Calu3 (cell line): ENCODE data around the gene TFAP2D. TPM values are rescaled to one million over a fixed set of nuclear protein-coding genes. Genes with fewer than 3 reads are reported as not detected.

ENCODE experiments used
- BruUV-seq: library from RNA; stranded (reverse); fragments of 400-500 nt; replicated peaks from 2 replicates; lab custom pipeline; 2021; lab: Mats Ljungman, UMichigan
- CTCF ChIA-PET: fragments of 300-600 bp; sonication (Branson Sonifier 250); formaldehyde crosslinking; loops from one replicate; lab custom pipeline; 2022; ENCODE audit warnings: antibody characterized with exemption; lab: Charles Lee
- DNase-seq: peaks from one replicate; pipeline ENCODE4 v3.0.0; 2022
- H3K27ac Mint-ChIP-seq: one replicate; pipeline ENCODE4 v1.8.0; 2022; ENCODE audit warnings: mixed read lengths; ENCODE audit not compliant: unreplicated experiment
- H3K27me3 Mint-ChIP-seq: one replicate; pipeline ENCODE4 v1.8.0; 2022; ENCODE audit warnings: mixed read lengths; ENCODE audit not compliant: unreplicated experiment
- H3K36me3 Mint-ChIP-seq: one replicate; pipeline ENCODE4 v1.8.0; 2022; ENCODE audit warnings: mild to moderate bottlenecking, moderate library complexity, mixed read lengths; ENCODE audit not compliant: insufficient read depth, unreplicated experiment
- H3K4me1 Mint-ChIP-seq: one replicate; pipeline ENCODE4 v1.8.0; 2022; ENCODE audit warnings: mild to moderate bottlenecking, low read depth, mixed read lengths; ENCODE audit not compliant: unreplicated experiment
- H3K4me3 Mint-ChIP-seq: one replicate; pipeline ENCODE4 v1.8.0; 2022; ENCODE audit warnings: mild to moderate bottlenecking, low read depth, moderate library complexity, mixed read lengths; ENCODE audit not compliant: unreplicated experiment
- H3K9me3 Mint-ChIP-seq: one replicate; pipeline ENCODE4 v1.8.0; 2022; ENCODE audit warnings: low read depth, mixed read lengths; ENCODE audit not compliant: unreplicated experiment
- CTCF ChIP-seq: fragments of 200-600 bp; IDR thresholded peaks from one replicate; pipeline ENCODE4 v1.8.0; 2022; ENCODE audit warnings: antibody characterized with exemption; ENCODE audit not compliant: unreplicated experiment
- intact Hi-C: fragments of 100-400 bp; cut with micrococcal nuclease; formaldehyde crosslinking; loops from one replicate; pipeline ENCODE4 v1.10.0; 2022; ENCODE audit not compliant: unreplicated experiment
- total RNA-seq: library from RNA; stranded (reverse); gene quantifications from 2 replicates; pipeline ENCODE4 v1.2.3, GENCODE V29; 2022

The TFAP2D gene
- total RNA-seq, 1 experiment from 2014 or later, result not detected

DNA sequence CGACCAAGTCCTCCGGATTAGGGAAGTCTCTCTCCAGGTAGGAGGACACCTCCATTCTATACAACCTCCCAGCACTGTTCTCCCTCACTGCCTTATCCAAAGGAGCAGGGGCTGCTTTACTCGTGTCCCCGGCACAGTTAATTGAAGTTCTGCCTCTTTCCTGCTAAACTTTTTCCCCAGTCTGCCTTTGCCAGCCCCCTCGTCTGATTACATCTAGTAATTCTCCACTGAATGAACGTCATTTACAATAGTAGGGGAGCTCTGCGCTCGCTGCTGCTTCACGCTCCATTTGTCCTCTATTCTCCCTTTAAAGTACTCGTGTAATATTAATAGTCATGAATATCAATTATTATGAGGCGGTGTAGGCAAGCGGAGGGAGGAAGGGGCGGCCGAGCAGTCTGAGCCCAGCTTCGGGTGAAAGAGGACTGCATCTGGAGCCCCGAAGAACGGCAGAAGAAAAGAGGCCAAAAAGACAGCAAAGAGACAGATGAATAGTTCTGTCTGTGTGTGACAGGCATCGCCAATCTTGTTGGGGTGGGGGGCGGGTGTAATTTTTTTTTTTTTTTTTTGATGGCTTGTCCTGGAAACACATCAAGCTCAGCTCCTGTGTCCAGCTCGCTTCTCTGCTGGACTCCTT lies 108.2 kb downstream of the TFAP2D start:
- no peaks in the 10 kb centered on the region for H3K9me3 Mint-ChIP-seq
- DNase-seq, result no peak
- no TSS peak for BruUV-seq
- H3K4me1 Mint-ChIP-seq, result peaks cover 31% of the 10 kb centered on the region
- H3K27me3 Mint-ChIP-seq, result peaks cover 100% of the 10 kb centered on the region
- intact Hi-C loops, result no loop called here
- no peaks in the 10 kb centered on the region for H3K36me3 Mint-ChIP-seq
- no peak overlapping the region for H3K4me3 Mint-ChIP-seq
- H3K27ac Mint-ChIP-seq, result peak overlapping the region; percentile 19
- no peak for TF ChIP-seq CTCF
- CTCF ChIA-PET, result interaction anchor here (0.6 to 1.2 kb wide), 2 partner anchors 27 to 1025 kb away, joined by 3 to 4 read pairs; no protein-coding TSS in a partner anchor

- CTCF ChIA-PET, result no interaction called here
- peaks cover 31% of the 10 kb centered on the region for H3K4me1 Mint-ChIP-seq
Observed at GRCh38 chr6:50822078-50822476, 108.8 kb downstream of the TFAP2D start.

More at GRCh38 chr6:50822078-50822476, 108.8 kb downstream of the TFAP2D start:
- Mint-ChIP-seq H3K27ac (no peak overlapping the region), H3K9me3 (no peaks in the 10 kb centered on the region), H3K36me3 (no peaks in the 10 kb centered on the region), H3K27me3 (peaks cover 100% of the 10 kb centered on the region), H3K4me3 (no peak overlapping the region)
- BruUV-seq, result no TSS peak
- TF ChIP-seq CTCF, result no peak
- intact Hi-C loops, result no loop called here
- no peak for DNase-seq

Other genes starting within 250 kb of the TFAP2D start
- not detected in 2 replicates for gene TFAP2B, start 105.3 kb downstream of the TFAP2D start, total RNA-seq